ENCODE results near the gene MAPK10. TPM values are rescaled to one million over a fixed set of nuclear protein-coding genes. Genes with fewer than 3 reads are reported as not detected.

MAPK10 gene
- total RNA-seq, 1 experiment from 2014 or later = 0.79 TPM

DNA sequence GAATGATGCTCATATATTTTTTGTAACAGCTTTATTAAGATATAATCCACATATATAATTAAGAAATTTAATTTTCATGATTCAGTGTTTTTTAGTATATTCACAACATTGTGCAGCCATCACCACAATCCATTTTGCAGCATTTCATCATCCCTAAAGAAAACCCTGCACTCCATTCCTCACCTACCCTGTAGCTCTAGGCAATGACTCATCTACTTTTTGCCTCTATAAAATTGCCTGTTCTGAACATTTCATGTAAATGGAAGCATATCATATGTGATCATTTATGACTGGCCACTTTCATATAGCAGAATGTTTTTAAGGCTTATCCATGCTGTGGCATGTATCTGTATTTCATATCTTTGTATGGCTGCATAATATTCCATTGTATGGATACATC is 339.9 kb downstream of the MAPK10 start:
- Mint-ChIP-seq H3K4me3 (ENCODE audit: unreplicated experiment) (no peak overlapping the region), H3K27me3 (ENCODE audit: insufficient read depth, unreplicated experiment) (no peaks in the 10 kb centered on the region), H3K9me3 (ENCODE audit: unreplicated experiment) (peaks cover 9% of the 10 kb centered on the region), H3K36me3 (ENCODE audit: insufficient read depth, unreplicated experiment) (no peaks in the 10 kb centered on the region), H3K27ac (ENCODE audit: unreplicated experiment) (no peak overlapping the region), H3K4me1 (ENCODE audit: low read depth, unreplicated experiment) (no peaks in the 10 kb centered on the region)
- Histone ChIP-seq H3K36me3 (ENCODE audit: control insufficient read depth, insufficient read depth, low read length) (no peaks in the 10 kb centered on the region), H3K4me3 (ENCODE audit: low read depth, low read length) (no peak overlapping the region), H3K4me1 (no peaks in the 10 kb centered on the region), H3K27me3 (replicated peaks; ENCODE audit: control insufficient read depth, insufficient read depth, low read length) (no peaks in the 10 kb centered on the region), H3K9me3 (no peaks in the 10 kb centered on the region)
- ChIA-PET POLR2A (no interaction called here), CTCF (no interaction called here)
- intact Hi-C loops (cut with micrococcal nuclease; ENCODE audit: unreplicated experiment) = no loop called here
- no TSS peak for BruUV-seq (replicated peaks)
- no peak for DNase-seq
- TF ChIP-seq, protein P1, sequence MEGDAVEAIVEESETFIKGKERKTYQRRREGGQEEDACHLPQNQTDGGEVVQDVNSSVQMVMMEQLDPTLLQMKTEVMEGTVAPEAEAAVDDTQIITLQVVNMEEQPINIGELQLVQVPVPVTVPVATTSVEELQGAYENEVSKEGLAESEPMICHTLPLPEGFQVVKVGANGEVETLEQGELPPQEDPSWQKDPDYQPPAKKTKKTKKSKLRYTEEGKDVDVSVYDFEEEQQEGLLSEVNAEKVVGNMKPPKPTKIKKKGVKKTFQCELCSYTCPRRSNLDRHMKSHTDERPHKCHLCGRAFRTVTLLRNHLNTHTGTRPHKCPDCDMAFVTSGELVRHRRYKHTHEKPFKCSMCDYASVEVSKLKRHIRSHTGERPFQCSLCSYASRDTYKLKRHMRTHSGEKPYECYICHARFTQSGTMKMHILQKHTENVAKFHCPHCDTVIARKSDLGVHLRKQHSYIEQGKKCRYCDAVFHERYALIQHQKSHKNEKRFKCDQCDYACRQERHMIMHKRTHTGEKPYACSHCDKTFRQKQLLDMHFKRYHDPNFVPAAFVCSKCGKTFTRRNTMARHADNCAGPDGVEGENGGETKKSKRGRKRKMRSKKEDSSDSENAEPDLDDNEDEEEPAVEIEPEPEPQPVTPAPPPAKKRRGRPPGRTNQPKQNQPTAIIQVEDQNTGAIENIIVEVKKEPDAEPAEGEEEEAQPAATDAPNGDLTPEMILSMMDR (IDR thresholded peaks at IDR 0.05; ENCODE audit: insufficient read depth in 1 of 2, low read depth in 1 of 2, low read length in 1 of 2, severe bottlenecking in 1 of 2, unreplicated experiment in 1 of 2) = no peak

DNA sequence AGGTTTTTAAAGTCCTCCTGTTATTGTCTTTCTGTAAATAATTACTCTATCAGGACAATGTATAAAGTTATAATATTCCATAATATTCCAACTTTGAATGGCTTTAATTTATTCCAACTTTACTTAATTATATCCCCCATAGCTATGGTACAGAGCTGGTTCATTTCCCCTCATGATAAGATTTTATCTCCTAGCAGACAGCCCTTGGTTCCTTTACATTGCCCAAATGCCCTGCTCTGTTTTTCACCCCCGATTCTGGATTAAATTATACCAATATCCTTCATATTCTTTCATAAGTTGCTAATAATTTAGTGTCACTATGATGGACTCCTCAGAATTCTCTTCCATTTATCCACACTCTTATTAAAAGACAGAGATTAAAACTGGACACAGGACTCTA is 340.5 kb downstream of the MAPK10 start:
- ChIA-PET CTCF (no interaction called here), POLR2A (no interaction called here)
- Histone ChIP-seq H3K27me3 (replicated peaks; ENCODE audit: control insufficient read depth, insufficient read depth, low read length) (no peaks in the 10 kb centered on the region), H3K4me3 (ENCODE audit: low read depth, low read length) (no peak overlapping the region), H3K9me3 (no peaks in the 10 kb centered on the region), H3K36me3 (ENCODE audit: control insufficient read depth, insufficient read depth, low read length) (no peaks in the 10 kb centered on the region), H3K4me1 (no peaks in the 10 kb centered on the region)
- H3K9me3 Mint-ChIP-seq (ENCODE audit: unreplicated experiment) = peaks cover 9% of the 10 kb centered on the region
- H3K27me3 Mint-ChIP-seq (ENCODE audit: insufficient read depth, unreplicated experiment) = no peaks in the 10 kb centered on the region
- TF ChIP-seq, protein P1 (IDR thresholded peaks at IDR 0.05; ENCODE audit: insufficient read depth in 1 of 2, low read depth in 1 of 2, low read length in 1 of 2, severe bottlenecking in 1 of 2, unreplicated experiment in 1 of 2) = no peak
- H3K4me1 Mint-ChIP-seq (ENCODE audit: low read depth, unreplicated experiment) = no peaks in the 10 kb centered on the region
- intact Hi-C loops (cut with micrococcal nuclease; ENCODE audit: unreplicated experiment) = no loop called here
- no peaks in the 10 kb centered on the region for H3K36me3 Mint-ChIP-seq (ENCODE audit: insufficient read depth, unreplicated experiment)
- DNase-seq = no peak
- no TSS peak for BruUV-seq (replicated peaks)
- H3K4me3 Mint-ChIP-seq (ENCODE audit: unreplicated experiment) = no peak overlapping the region
- no peak overlapping the region for H3K27ac Mint-ChIP-seq (ENCODE audit: unreplicated experiment)

DNA sequence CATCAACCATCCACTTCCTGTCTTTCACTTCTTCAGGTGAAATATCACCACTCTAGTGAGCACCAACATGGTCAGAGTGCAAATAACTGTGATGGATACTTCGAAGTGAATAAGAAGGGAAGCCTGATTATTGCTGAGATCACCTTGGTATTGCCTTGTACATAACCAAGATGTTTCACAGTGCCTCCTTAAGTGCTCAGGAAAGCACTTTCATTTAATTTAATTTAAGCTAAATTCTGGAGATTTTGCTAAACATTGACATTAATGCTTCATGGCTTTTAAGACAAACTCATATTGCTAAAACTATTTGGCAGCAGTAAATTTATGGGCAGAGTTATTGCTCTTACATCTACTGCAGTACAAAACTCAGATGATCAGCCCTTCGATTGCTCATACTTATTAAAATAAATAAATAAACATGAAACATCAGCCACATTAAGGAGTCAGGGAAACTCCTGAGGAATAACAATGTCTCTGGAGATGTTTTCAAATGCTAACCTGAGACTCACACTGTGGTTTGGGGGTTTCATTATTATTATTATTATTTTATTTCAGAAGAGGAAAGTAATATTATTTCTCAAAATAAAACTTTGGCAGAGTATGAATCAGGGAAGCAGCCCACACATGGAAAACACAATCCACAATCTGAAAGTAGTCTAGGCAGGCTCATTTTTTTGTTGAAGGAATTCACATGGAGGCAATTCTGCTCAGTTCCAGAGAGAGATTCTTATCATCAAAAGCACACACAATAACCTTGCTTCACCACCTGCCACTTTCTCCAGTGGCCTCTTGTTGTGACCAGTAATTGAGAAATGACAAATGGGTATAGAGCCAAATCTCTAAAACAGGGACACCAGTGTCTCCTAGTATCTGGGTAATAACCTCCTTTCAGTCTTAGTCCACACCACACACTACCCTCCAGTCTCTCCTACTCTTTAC is 344.2 kb downstream of the MAPK10 start:
- Mint-ChIP-seq H3K4me3 (ENCODE audit: unreplicated experiment) (no peak overlapping the region), H3K27ac (ENCODE audit: unreplicated experiment) (no peak overlapping the region), H3K9me3 (ENCODE audit: unreplicated experiment) (no peaks in the 10 kb centered on the region), H3K27me3 (ENCODE audit: insufficient read depth, unreplicated experiment) (no peaks in the 10 kb centered on the region), H3K4me1 (ENCODE audit: low read depth, unreplicated experiment) (no peaks in the 10 kb centered on the region), H3K36me3 (ENCODE audit: insufficient read depth, unreplicated experiment) (no peaks in the 10 kb centered on the region)
- intact Hi-C loops (cut with micrococcal nuclease; ENCODE audit: unreplicated experiment) = no loop called here
- Histone ChIP-seq H3K9me3 (no peaks in the 10 kb centered on the region), H3K27me3 (replicated peaks; ENCODE audit: control insufficient read depth, insufficient read depth, low read length) (no peaks in the 10 kb centered on the region), H3K4me3 (ENCODE audit: low read depth, low read length) (no peak overlapping the region), H3K36me3 (ENCODE audit: control insufficient read depth, insufficient read depth, low read length) (no peaks in the 10 kb centered on the region), H3K4me1 (no peaks in the 10 kb centered on the region)
- no peak for DNase-seq
- CTCF ChIA-PET = interaction anchor here (0.7 kb wide), 1 partner anchor 219 kb away, joined by 3 read pairs; no protein-coding TSS in a partner anchor
- POLR2A ChIA-PET = no interaction called here
- TF ChIP-seq, protein P1 (IDR thresholded peaks at IDR 0.05; ENCODE audit: insufficient read depth in 1 of 2, low read depth in 1 of 2, low read length in 1 of 2, severe bottlenecking in 1 of 2, unreplicated experiment in 1 of 2) = no peak
- no TSS peak for BruUV-seq (replicated peaks)
